HG02981 (cell line): ENCODE results near the gene STAT5A.
A peak's percentile ranks its signal among the peaks of the same experiment; 100 is the strongest.

Source experiments
- ATAC-seq: cut with Tn5 transposase; IDR thresholded peaks from one replicate; pipeline ENCODE4 v1.9.1; 2021; ENCODE audit warnings: mild to moderate bottlenecking, moderate library complexity; ENCODE audit not compliant: unreplicated experiment

The STAT5A gene

GRCh38 chr17:42322382-42323267, 34.3 kb downstream of the STAT5A start:
- ATAC-seq = peak; percentile 63

DNA sequence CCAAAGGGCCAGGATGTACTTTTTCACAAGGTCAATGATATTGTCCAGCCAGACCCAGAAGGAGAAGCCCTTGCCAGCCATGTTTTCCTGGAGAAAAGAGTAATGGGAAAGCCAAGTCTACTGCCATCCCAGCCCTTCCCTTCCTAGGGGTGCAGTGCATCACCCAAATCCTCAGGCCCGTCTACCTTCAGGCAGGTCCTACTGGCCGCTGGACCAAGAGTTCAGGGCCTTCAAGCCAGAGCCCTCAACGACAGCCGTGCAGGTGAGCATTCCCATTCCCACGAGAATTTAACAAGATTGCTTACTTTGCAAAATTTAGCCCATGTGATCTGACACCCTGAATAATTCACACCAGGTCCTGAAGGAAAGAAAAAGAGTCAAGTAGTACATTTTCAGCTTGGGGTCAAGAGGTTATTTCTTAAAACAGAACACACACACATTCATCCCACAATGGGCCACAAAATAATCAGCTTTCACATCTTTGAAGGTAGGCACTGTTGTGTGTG, 35.0 kb downstream of the STAT5A start:
- no peak for ATAC-seq

- no peak for ATAC-seq
Observed at GRCh38 chr17:42325026-42325425, 36.7 kb downstream of the STAT5A start.

- ATAC-seq = no peak
Observed at GRCh38 chr17:42329025-42329976, 41.0 kb downstream of the STAT5A start.

- no peak for ATAC-seq
Observed at GRCh38 chr17:42333053-42333452, 44.8 kb downstream of the STAT5A start.

DNA sequence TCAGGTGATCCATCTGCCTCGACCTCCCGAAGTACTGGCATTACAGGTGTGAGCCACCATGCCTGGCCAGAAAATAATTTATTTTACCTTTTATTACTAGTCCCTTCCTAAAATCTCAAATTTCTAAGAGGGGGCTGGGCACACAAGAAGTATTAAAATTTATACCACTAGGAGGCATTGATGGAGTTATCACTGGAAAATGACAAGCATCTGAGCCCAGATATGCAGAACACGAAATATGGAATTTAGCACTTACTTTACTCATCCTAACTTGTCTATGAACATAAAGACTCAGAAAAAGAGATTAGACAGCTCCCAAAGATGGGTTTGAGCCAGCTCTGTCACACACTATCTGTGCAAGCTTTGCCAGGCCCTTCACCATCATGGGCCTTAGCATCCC, 46.4 kb downstream of the STAT5A start:
- ATAC-seq = no peak

DNA sequence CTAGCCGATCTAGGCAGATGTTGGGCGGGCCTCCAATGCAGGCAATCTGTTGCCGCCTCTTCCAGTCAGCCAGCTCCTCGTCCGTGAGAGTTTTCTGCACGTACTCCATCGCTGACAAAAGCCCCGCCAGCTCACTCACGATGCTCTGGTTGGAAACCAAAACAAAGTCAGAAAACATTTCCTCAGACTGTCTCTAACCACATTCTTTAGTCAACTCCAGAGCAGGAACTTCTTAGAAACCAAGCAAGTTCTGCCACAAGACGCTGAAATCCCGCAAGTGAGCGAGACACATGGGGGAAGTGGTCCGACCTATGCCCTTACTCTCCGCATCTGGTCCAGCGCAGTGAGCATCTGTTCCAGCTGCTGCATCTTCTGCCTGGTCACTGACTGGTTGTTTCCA, 49.1 kb downstream of the STAT5A start:
- no peak for ATAC-seq

- ATAC-seq = no peak
Observed at GRCh38 chr17:42338427-42338985, 50.2 kb downstream of the STAT5A start.

DNA sequence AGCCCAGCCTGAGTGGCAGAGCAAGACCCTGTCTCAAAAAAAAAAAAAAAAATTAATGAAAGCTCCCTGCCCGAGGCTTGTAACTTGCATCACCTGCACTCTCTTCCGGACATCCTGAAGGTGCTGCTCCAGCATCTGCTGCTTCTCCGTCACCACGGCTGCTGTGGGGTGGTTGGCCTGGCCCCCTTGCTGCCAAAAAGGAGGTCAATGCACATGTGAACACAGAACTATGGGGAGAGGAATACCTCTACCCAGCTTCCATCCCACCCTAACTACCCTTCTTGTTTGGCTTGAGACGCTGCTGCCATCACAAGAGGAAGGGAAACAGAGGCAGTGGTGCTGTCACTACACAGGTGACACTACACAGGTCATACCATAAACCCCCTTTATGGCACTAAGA, 50.9 kb downstream of the STAT5A start:
- ATAC-seq = no peak

- ATAC-seq = no peak
Observed at GRCh38 chr17:42340691-42341127, 52.4 kb downstream of the STAT5A start.

- ATAC-seq = no peak
Observed at GRCh38 chr17:42341568-42341967, 53.3 kb downstream of the STAT5A start.

GRCh38 chr17:42342242-42343008, 54.1 kb downstream of the STAT5A start:
- no peak for ATAC-seq

GRCh38 chr17:42345396-42346073, 57.2 kb downstream of the STAT5A start:
- no peak for ATAC-seq

GRCh38 chr17:42346481-42346880, 58.2 kb downstream of the STAT5A start:
- ATAC-seq = no peak

- ATAC-seq = no peak
Observed at GRCh38 chr17:42347198-42347597, 58.9 kb downstream of the STAT5A start.

DNA sequence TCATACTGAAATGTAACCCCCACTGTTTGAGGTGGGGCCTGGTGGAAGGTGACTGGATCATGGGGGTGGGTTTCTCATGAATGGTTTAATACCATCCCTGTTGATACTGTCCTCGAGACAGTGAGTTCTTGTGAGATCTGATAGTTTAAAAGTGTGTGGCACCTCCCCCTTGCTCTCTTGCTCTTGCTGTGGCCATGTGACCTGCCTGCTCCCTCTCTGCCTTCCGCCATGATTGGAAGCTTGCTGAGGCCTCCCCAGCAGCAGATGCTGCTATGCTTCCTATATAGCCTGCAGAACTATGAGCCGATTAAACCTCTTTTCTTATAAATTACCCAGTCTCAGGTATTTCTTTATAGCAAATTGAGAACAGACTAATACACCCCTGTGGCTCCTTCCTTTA, 59.3 kb downstream of the STAT5A start:
- no peak for ATAC-seq

DNA sequence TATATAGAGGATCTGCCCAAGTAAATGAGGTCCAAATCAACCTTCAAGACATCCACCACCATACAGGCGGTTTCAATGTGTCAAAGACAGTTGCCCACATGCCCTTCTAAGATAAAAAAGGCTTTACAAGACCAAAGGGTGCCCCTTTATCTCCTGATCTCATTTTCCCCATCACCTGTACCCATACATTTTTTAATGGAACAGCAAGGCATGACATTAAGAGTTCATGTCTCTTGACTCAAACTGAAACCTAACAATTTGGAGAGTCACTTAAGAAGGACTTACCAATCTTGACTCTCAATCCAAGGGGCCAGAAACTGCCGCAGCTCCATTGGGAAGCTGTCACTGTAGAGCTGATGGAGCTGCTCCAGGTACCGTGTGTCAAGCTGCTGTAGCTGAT, 59.8 kb downstream of the STAT5A start:
- ATAC-seq = no peak

DNA sequence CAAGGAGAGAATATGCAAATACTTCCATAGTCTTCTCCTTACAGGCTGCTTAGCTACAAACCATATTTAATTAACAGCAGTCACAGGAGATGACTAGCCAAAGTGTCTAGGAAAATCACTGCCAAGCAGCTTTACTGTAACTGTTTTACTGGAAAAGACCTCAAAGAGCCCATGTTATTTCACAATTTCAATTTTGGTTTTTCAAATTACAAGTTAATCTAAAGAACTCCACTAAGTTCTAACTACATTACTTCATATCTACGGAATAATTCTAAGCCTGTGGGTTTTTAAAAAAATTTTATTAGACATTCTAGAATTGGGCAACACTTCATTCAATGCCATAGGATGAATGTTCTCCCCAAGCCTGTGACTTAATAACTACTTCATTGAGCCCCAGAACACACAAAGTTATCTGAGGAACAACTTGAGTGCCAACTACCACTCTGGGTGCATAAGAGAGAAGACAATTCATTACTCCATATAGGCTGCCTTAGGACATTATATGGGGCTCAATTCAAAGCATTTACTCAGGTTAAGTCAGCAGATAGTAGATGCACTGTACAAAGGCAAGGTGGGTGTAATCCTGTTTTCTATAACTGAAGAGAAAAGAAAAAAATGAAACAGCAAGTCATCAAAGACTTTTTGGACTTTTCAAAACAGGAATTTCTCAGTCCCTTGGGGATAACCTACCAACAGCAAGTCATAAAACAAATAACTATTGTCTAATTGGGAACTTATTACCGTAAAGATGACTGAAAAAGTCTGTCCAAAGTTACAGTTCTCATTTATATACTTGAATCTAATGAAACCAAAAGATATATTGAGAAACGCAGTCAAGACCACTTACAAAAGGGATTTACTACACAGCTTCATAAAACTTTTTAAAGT, 66.9 kb downstream of the STAT5A start:
- no peak for ATAC-seq

DNA sequence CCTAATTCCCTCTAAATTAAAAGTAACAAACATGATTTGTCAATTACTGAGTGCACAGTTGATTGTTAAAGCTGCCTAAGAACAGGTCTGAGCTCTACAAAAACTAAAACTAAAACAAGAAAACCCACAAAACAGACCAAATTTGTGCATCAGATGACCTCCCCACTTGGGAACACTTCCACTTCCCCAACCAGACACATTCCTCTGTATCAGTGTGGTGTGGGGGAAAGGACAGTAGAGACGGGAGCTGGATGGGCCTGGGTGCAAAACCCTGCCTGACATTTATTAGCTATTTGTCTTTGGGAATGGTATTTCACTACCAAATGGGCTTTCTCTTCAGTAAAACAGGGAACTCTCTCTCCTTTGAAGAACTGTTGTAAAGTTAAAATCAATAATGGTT, 70.1 kb downstream of the STAT5A start:
- no peak for ATAC-seq
